ENCODE data around the gene PJA1.
A peak's percentile ranks its signal among the peaks of the same experiment; 100 is the strongest.

PJA1 gene

GRCh38 chrX:69165087-69165651 is at the start of gene PJA1:
Gene PJA1, minus strand, starts transcription at chrX:69165453. Its CDS starts 2,380 bp downstream, at chrX:69163073.
- peak; percentile 57 to 62 for DNase-seq

GRCh38 chrX:69214463-69214862 is 49.2 kb upstream of the PJA1 start:
- DNase-seq: no peak

- DNase-seq: no peak
Measured at GRCh38 chrX:69211701-69212100, 46.4 kb upstream of the PJA1 start.

- DNase-seq: no peak
Measured at GRCh38 chrX:69210581-69210980, 45.3 kb upstream of the PJA1 start.

GRCh38 chrX:69207216-69207615 is 42.0 kb upstream of the PJA1 start:
- DNase-seq: no peak

- no peak for DNase-seq
Measured at GRCh38 chrX:69203638-69204037, 38.4 kb upstream of the PJA1 start.

GRCh38 chrX:69197690-69198089 is 32.4 kb upstream of the PJA1 start:
- no peak for DNase-seq

- DNase-seq: no peak
Measured at GRCh38 chrX:69196666-69197065, 31.4 kb upstream of the PJA1 start.

GRCh38 chrX:69195810-69196209 is 30.6 kb upstream of the PJA1 start:
- DNase-seq: no peak

GRCh38 chrX:69195192-69195591 is 29.9 kb upstream of the PJA1 start:
- no peak for DNase-seq

GRCh38 chrX:69192603-69193002 is 27.4 kb upstream of the PJA1 start:
- no peak for DNase-seq

GRCh38 chrX:69189576-69190371 is 24.5 kb upstream of the PJA1 start:
- DNase-seq: no peak

GRCh38 chrX:69186651-69187050 is 21.4 kb upstream of the PJA1 start:
- DNase-seq: no peak

GRCh38 chrX:69185886-69186285 is 20.6 kb upstream of the PJA1 start:
- no peak for DNase-seq

GRCh38 chrX:69185141-69185540 is 19.9 kb upstream of the PJA1 start:
- no peak for DNase-seq

- DNase-seq: no peak
Measured at GRCh38 chrX:69182818-69183380, 17.6 kb upstream of the PJA1 start.

- no peak for DNase-seq
Measured at GRCh38 chrX:69179380-69179911, 14.2 kb upstream of the PJA1 start.

GRCh38 chrX:69178592-69178991 is 13.3 kb upstream of the PJA1 start:
- no peak for DNase-seq

- DNase-seq: no peak
Measured at GRCh38 chrX:69177511-69178162, 12.4 kb upstream of the PJA1 start.

- no peak for DNase-seq
Measured at GRCh38 chrX:69176053-69176452, 10.8 kb upstream of the PJA1 start.

- DNase-seq: no peak
Measured at GRCh38 chrX:69173906-69174305, 8.7 kb upstream of the PJA1 start.

GRCh38 chrX:69172937-69173336 is 7.7 kb upstream of the PJA1 start:
- DNase-seq: no peak

- no peak for DNase-seq
Measured at GRCh38 chrX:69170319-69170718, 5.1 kb upstream of the PJA1 start.
